Epithelial cell of proximal tubule (primary cell): Measurements from ENCODE around the gene BTC. TPM values are rescaled to one million over a fixed set of nuclear protein-coding genes. Genes with fewer than 3 reads are reported as not detected.

ENCODE experiments used
- DNase-seq: peaks from one replicate; pipeline ENCODE4 v3.0.0-alpha.2; 2011; ENCODE audit warnings: low read depth
- H3K4me3 ChIP-seq: 2 replicates; pipeline ENCODE4 v1.5.1; 2011; ENCODE audit warnings: low read depth, mild to moderate bottlenecking, low read length
- CTCF ChIP-seq: conservative IDR thresholded peaks from 2 replicates; pipeline ENCODE4 v1.5.1; 2012; ENCODE audit warnings: low read depth, mild to moderate bottlenecking, low read length
- total RNA-seq: library from RNA; depleted of rRNA; stranded (reverse); fragments of >200 nt; gene quantifications from 2 replicates; pipeline ENCODE4 v1.2.3, GENCODE V29; 2015

BTC gene
- total RNA-seq, 1 donor from 2014 or later, result 5.4 TPM

DNA sequence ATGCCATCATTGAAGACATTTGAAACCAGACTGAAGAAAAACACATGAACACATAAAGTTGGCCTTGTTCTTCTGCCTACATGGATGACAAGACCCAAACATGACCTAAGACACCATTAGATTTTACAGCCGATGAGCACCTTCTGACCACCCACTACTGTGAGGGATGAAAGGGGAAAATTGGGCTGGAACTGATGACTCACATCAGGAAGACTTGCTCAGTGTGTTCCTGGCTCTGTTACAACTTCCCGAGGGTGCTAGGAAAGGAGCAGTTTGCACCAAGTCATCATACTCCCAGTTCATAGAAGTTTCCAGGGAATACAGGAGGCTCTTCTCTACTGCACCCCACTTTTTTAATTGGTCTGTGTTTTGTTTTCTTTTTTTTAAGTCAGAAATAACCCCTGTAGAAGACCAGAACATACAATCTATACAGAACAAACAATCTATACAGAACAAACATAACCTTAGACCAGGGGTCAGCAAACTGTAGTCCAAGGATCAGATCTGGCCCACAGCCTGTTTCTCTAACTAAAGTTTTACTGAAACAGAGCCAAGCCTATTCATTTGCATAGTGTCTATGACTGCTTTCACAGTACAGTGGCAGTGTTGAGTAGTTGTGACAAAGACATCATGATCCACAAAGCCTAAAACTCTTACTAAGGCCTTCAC, 25.3 kb downstream of the BTC start:
- no peak overlapping the region for H3K4me3 ChIP-seq
- TF ChIP-seq CTCF, result no peak
- peak; percentile 37 for DNase-seq

- no peak overlapping the region for H3K4me3 ChIP-seq
- no peak for DNase-seq
- TF ChIP-seq CTCF, result no peak
Measured at GRCh38 chr4:74764119-74764518, 30.2 kb downstream of the BTC start.

GRCh38 chr4:74758551-74759145, 35.7 kb downstream of the BTC start:
- no peak for TF ChIP-seq CTCF
- H3K4me3 ChIP-seq, result no peak overlapping the region
- no peak for DNase-seq

DNA sequence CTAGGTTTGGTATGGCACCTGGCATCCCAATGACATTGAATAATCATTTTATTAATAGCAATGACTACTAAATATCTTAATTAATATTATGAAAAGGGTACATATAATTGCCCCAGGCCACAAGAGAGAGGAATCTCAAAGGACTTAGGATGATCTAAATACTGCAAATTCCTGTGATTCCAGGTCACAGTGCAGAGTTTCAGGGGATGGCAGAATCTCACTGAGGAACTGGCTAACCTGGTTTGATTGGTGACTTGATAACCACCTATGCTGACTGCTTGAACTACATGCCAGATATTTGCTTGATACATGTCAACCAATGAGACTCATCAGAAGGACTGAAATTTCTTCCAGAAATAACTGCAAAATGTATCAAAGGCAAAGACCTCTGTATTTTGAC, 37.2 kb downstream of the BTC start:
- DNase-seq, result no peak
- TF ChIP-seq CTCF, result no peak
- no peak overlapping the region for H3K4me3 ChIP-seq

- TF ChIP-seq CTCF, result no peak
- no peak for DNase-seq
- H3K4me3 ChIP-seq, result no peak overlapping the region
Measured at GRCh38 chr4:74755486-74755885, 38.8 kb downstream of the BTC start.

GRCh38 chr4:74754218-74754617, 40.1 kb downstream of the BTC start:
- TF ChIP-seq CTCF, result no peak
- no peak overlapping the region for H3K4me3 ChIP-seq
- no peak for DNase-seq

DNA sequence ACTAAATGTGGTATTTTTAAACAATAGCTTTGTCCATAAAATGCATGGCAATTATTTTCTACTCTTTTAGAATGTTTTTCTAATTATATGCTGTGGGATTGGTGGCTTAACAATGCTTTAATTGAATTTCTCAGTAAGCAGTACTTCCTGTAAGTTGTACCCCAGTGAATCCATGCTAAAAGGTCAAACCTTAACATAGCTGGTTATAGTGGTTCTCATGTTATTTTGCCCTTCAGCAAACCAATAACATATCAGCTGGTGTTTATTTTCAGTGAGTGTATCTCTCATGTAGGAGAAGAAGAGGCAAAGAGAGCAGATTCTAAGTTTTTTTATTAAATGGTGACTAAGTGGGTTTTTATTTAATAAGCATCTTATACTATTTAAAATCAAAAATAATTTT, 41.5 kb downstream of the BTC start:
- no peak for TF ChIP-seq CTCF
- DNase-seq, result no peak
- no peak overlapping the region for H3K4me3 ChIP-seq
